OCI-LY1 (cell line): Measurements from ENCODE around the gene ABLIM1.

Experiments
- CTCF ChIP-seq: fragments of 200-600 bp; sonication (generic), shearing (Covaris generic); IDR thresholded peaks from 2 replicates; pipeline ENCODE4 v1.5.1; 2017; ENCODE audit warnings: mild to moderate bottlenecking, antibody characterized with exemption, low read length, moderate library complexity, mixed read lengths
- EZH2 ChIP-seq: fragments of 200-600 bp; sonication (generic), shearing (Covaris generic); IDR thresholded peaks from 2 replicates; pipeline ENCODE4 v1.8.0; 2017; ENCODE audit warnings: borderline replicate concordance, mixed run types, mild to moderate bottlenecking, antibody characterized with exemption, low read length, moderate library complexity, mixed read lengths

GRCh38 chr10:114687459-114687858, 29.4 kb upstream of the ABLIM1 start:
- TF ChIP-seq CTCF = no peak
- no peak for TF ChIP-seq EZH2
